Measurements from ENCODE around the gene ANKRD13A.

DNA sequence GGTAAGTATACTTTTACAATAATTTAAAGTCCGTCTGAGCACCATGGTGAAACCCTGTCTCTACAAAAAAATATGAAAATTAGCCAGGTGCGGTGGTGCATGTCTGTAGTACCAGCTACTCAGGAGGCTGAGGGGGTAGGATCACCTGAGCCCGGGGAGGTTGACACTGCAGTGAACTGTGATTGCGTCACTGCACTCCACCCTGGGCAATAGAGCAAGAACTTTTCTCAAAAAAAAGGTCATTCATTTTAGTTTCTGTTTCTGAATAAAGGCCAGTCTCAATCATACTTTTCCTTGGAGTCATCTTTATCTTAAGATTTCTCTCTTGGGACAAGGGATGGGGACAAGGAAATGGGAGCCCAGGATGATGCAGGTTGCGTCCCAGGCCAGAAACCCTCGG lies 12.9 kb downstream of the ANKRD13A start:
- TF ChIP-seq CTCF (IDR thresholded peaks at IDR 0.05; ENCODE audit: low read depth, low read length) (no peak), POLR2A (IDR thresholded peaks at IDR 0.05; ENCODE audit: extremely low read depth, insufficient read length) (no peak), MYC (IDR thresholded peaks at IDR 0.05; ENCODE audit: low read depth, low read length) (no peak), MAX (IDR thresholded peaks at IDR 0.05; ENCODE audit: low read depth, low read length) (no peak)
